Heart left ventricle (tissue), 16 donors: Measurements from ENCODE around the gene SERTAD4. TPM values are rescaled to one million over a fixed set of nuclear protein-coding genes. Genes with fewer than 3 reads are reported as not detected.
A peak's percentile ranks its signal among the peaks of the same experiment; 100 is the strongest.

Experiments used
- ATAC-seq, 4 donors: fragments of 200-7000 bp; cut with Tn5 transposase; one replicate each; pipeline ENCODE4 v1.9.1; 2020 to 2022; ENCODE audit warnings: moderate library complexity in 4 of 4, mild to moderate bottlenecking in 3 of 4, moderate number of reproducible peaks in 1 of 4
- DNase-seq, 5 donors: peaks; one replicate each; pipeline ENCODE4 v3.0.0-alpha.2; 2020
- H3K27ac ChIP-seq, 12 donors: fragments of 200-600 bp; sonication (generic) in 4 of 12; one replicate each; pipeline versions ENCODE4 v1.5.0 to v1.8.0; 2016 to 2022; ENCODE audit warnings: mild to moderate bottlenecking in 2 of 12
- H3K27me3 ChIP-seq, 9 donors: fragments of 200-600 bp; sonication (generic) in 2 of 9; one replicate each; pipeline versions ENCODE4 v1.5.1 to v1.8.0; 2016 to 2022; ENCODE audit warnings: mild to moderate bottlenecking in 3 of 9
- H3K36me3 ChIP-seq, 9 donors: fragments of 200-600 bp; sonication (generic) in 2 of 9; one replicate each; pipeline versions ENCODE4 v1.5.0 to v1.8.0; 2018 to 2022; ENCODE audit warnings: mild to moderate bottlenecking in 2 of 9
- H3K4me1 ChIP-seq, 12 donors: fragments of 200-600 bp; sonication (generic) in 4 of 12; one replicate each; pipeline versions ENCODE4 v1.5.0 to v1.8.0; 2016 to 2022; ENCODE audit warnings: mild to moderate bottlenecking in 3 of 12
- H3K4me3 ChIP-seq, 12 donors: fragments of 200-600 bp; sonication (generic) in 4 of 12; one replicate each; pipeline versions ENCODE4 v1.5.0 to v1.8.0; 2017 to 2022; ENCODE audit warnings: mild to moderate bottlenecking in 9 of 12, moderate library complexity in 4 of 12
- H3K9me3 ChIP-seq, 12 donors: fragments of 200-600 bp; sonication (generic) in 4 of 12; one replicate each; pipeline versions ENCODE4 v1.5.0 to v1.8.0; 2016 to 2022; ENCODE audit warnings: mild to moderate bottlenecking in 1 of 12
- POLR2A ChIP-seq, 2 donors: fragments of 450-650 bp; IDR thresholded peaks; one replicate each; pipeline ENCODE4 v1.6.1; 2017; ENCODE audit warnings: antibody characterized with exemption in 2 of 2, mild to moderate bottlenecking in 2 of 2, moderate library complexity in 2 of 2
- WGBS, 4 donors: extraction: QIAGEN DNeasy Blood & Tissue Kit in 2 of 4; methylation state at CpG; one replicate each; pipeline versions ENCODE4 v1.1.5 to v1.1.7; 2013 to 2018; 5-methylcytosine and 5-hydroxymethylcytosine counted together
- intact Hi-C, 10 donors: fragments of 100-400 bp; cut with DNase I; formaldehyde crosslinking; loops; one replicate each; pipeline versions ENCODE4 v1.11.1 to v1.14.2; 2022
- polyA plus RNA-seq, 2 donors: library from polyadenylated mRNA; stranded (reverse); fragments of 200-250 nt; gene quantifications; one replicate each; pipeline ENCODE4 v1.2.3, GENCODE V29; 2013
- total RNA-seq, 9 donors: library from RNA; depleted of rRNA in 2 of 9; stranded (reverse); fragments of >200 nt in 2 of 9; fragmentation: NEBNext Ultra II Directional in 3 of 9; extraction: Animal tissue kit (Norgen Biotek cat#: 25700) in 3 of 9; gene quantifications; one replicate each; pipeline versions ENCODE4 v1.1.0 to v1.2.4, GENCODE V29; 2016 to 2023
- TF ChIP-seq, protein P1 (sequence below), 12 donors: fragments of 200-600 bp; sonication (generic) in 4 of 12; IDR thresholded peaks; one replicate each; pipeline versions ENCODE4 v1.5.0 to v1.8.0; 2018 to 2022; ENCODE audit warnings: antibody characterized with exemption in 12 of 12, mild to moderate bottlenecking in 5 of 12
- donor health status: ischemic (EF 13 %, LVEDD 7.1; RV severe dilation, severe dysfunction).
- donor health status: healthy with polysubstance abuse.
- donor health status: DM: no; HTN: yes; CAD: no.
- donor health status: DM: no; HTN: no; CAD: no.
- donor health status: ischemic (EF 25% LVEDD 6.9; RV normal size, moderate dysfunction).
- donor health status: ischemic (EF 25% LVEDD 5.7; RV mildly dilated, moderate dysfunction).
- donor health status: healthy.
- donor health status: DM: yes; HTN: yes; CAD: no.
- donor health status: ischemic (EF 35%, LVEDD 5.7; RV mildly dilated, moderate dysfunction).
- donor health status: nonischemic (EF 11% LVEDD 7.7; RV severe dilation, severe dysfunction).
- donor health status: DM: yes; HTN: yes; CAD: no.
- donor health status: PGD.
- donor health status: ischemic (EF 29% LVEDD 5.4; RV normal size, mild dysfunction).
- donor health status: nonischemic (EF 23%, LVEDD 6.1; RV moderate dilation, normal function).

Gene SERTAD4
- total and polyA plus RNA-seq, 11 donors, result 0.95 to 4.7 (median 2.4) TPM

- DNase-seq (no peak), ATAC-seq (no peak)
- Histone ChIP-seq H3K9me3 (no peaks in the 10 kb centered on the region), H3K27ac (no peak overlapping the region), H3K4me3 (no peak overlapping the region), H3K27me3 (no peaks in the 10 kb centered on the region), H3K4me1 (peaks cover 0 to 3% (median 0%) of the 10 kb centered on the region in 12 donors), H3K36me3 (no peaks in the 10 kb centered on the region)
- intact Hi-C loops, result no loop called here
- no peak for TF ChIP-seq POLR2A (IDR thresholded peaks at IDR 0.05)
- TF ChIP-seq, protein P1, sequence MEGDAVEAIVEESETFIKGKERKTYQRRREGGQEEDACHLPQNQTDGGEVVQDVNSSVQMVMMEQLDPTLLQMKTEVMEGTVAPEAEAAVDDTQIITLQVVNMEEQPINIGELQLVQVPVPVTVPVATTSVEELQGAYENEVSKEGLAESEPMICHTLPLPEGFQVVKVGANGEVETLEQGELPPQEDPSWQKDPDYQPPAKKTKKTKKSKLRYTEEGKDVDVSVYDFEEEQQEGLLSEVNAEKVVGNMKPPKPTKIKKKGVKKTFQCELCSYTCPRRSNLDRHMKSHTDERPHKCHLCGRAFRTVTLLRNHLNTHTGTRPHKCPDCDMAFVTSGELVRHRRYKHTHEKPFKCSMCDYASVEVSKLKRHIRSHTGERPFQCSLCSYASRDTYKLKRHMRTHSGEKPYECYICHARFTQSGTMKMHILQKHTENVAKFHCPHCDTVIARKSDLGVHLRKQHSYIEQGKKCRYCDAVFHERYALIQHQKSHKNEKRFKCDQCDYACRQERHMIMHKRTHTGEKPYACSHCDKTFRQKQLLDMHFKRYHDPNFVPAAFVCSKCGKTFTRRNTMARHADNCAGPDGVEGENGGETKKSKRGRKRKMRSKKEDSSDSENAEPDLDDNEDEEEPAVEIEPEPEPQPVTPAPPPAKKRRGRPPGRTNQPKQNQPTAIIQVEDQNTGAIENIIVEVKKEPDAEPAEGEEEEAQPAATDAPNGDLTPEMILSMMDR (IDR thresholded peaks at IDR 0.05), result no peak
- 86 to 90% (median 88%) methylated on average over 5 of the region's 5 CpGs for WGBS, 4 donors
Observed at GRCh38 chr1:210217482-210217881, 15.1 kb upstream of the SERTAD4 start.

DNA sequence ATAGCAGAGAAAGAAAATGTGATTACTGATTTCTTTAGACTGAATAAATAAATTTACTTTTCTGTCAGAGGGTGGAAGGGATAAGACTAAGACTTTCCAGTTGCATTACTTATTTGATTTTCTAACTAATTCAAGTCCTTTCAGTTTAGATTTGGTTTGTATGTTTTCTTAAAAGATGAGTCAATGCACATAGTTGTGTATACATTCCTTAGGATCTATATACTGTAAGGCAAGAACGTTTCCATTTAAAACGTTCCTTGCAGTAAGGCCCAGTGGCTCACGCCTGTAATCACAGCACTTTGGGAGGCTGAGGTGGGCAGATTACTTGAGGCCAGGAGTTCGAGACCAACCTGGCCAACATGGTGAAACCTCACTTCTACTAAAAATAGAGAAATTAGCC is 14.5 kb upstream of the SERTAD4 start:
- Histone ChIP-seq H3K4me1 (peaks cover 0 to 8% (median 0%) of the 10 kb centered on the region in 12 donors), H3K9me3 (no peaks in the 10 kb centered on the region), H3K27me3 (no peaks in the 10 kb centered on the region), H3K27ac (no peak overlapping the region), H3K4me3 (no peak overlapping the region), H3K36me3 (no peaks in the 10 kb centered on the region)
- DNase-seq (no peak), ATAC-seq (no peak)
- TF ChIP-seq, protein P1 (IDR thresholded peaks at IDR 0.05), result no peak
- no peak for TF ChIP-seq POLR2A (IDR thresholded peaks at IDR 0.05)
- intact Hi-C loops, result no loop called here
- WGBS, 4 donors, result 77 to 87% (median 80%) methylated on average over 4 of the region's 4 CpGs

DNA sequence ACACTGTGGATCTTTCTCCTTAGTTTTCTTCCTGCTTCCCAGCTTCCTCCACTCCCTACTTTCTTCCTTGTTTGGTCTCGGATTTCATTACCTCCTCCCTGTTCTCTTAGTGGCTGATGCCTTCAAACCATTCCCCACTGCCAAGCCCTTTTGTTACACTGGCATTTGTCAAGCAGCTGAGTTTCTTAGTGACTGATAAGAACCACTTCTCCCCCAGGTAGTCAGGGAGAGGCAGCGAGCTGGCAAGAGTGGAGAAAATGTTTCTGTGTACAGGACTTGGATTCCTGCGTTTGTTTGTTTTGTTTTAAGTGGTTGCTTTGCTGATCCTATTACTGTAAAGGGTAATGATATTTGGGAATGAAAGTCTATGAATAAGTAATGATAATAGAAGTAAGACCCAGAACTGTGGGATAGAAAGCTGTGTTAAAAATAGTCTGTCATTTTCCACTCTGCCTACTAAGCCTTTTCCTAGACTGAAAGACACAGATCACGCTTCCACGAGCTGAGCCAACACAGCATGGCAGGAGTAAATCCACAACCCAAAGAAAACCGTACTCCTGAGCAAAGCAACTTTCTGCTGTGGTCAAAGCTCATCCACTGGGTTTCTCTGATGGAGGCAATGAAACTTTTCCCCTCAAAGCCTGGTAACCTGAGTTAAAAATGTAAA is 10.1 kb upstream of the SERTAD4 start:
- no peak for TF ChIP-seq POLR2A (IDR thresholded peaks at IDR 0.05)
- TF ChIP-seq, protein P1 (IDR thresholded peaks at IDR 0.05), result no peak
- ATAC-seq (peak in 2 of 4 donors; percentile 70 to 83), DNase-seq (peak in 1 of 5 donors; percentile 28)
- Histone ChIP-seq H3K4me1 (peaks cover 0 to 11% (median 0%) of the 10 kb centered on the region in 12 donors), H3K4me3 (no peak overlapping the region), H3K27me3 (no peaks in the 10 kb centered on the region), H3K27ac (peak overlapping the region in 3 of 12 donors; percentile 25 to 64 (median 28)), H3K9me3 (no peaks in the 10 kb centered on the region), H3K36me3 (no peaks in the 10 kb centered on the region)
- WGBS, 4 donors, result 28 to 39% (median 32%) methylated on average over 6 of the region's 6 CpGs
- intact Hi-C loops, result no loop called here

DNA sequence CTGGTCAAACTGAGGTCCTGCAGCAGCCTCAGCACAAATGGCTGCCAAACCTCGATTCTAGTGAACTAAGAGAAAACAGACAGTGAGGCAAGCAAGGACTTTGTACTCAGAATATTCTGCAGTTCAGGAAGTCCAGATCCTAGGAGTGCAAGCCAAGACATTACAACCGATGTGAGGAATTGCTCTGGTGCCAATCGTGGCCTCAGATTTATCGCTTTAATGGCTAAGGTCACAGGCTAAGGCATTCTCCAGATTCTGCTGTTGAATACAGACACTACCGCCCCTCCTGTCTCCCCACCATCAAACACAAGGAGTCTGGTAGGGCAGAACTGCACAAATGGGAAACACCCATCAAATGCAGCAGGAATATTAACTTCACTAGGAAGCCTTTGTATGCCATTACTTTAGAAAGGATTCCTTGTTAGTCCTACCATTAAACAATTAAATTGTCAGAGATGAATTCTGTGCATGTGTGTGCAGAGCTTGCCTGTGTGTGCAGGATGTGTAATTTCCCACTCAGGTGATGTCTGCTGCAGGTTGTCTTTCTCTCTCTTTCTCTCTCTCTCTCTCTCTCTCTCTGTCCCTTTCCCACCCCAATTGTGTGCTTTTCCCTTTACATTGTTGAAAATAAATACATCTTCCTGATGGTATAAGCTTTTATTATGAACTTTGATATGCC is 9.2 kb upstream of the SERTAD4 start:
- intact Hi-C loops, result no loop called here
- WGBS, 4 donors, result 37 to 66% (median 51%) methylated on average over 2 to 5 of the region's 5 CpGs
- no peaks in the 10 kb centered on the region for H3K9me3 ChIP-seq
- no peak for DNase-seq
- no peak overlapping the region for H3K4me3 ChIP-seq
- H3K4me1 ChIP-seq, result peaks cover 0 to 11% (median 0%) of the 10 kb centered on the region in 12 donors
- no peak for TF ChIP-seq POLR2A (IDR thresholded peaks at IDR 0.05)
- TF ChIP-seq, protein P1 (IDR thresholded peaks at IDR 0.05), result no peak
- peak in 3 of 4 donors; percentile 28 to 36 (median 36) for ATAC-seq
- no peak overlapping the region for H3K27ac ChIP-seq
- no peaks in the 10 kb centered on the region for H3K36me3 ChIP-seq
- peaks cover 0 to 4% (median 0%) of the 10 kb centered on the region in 9 donors for H3K27me3 ChIP-seq
